Mesothelial cell of epicardium (in vitro differentiated cells): ENCODE measurements around the gene SEMA5A. TPM values are rescaled to one million over a fixed set of nuclear protein-coding genes. Genes with fewer than 3 reads are reported as not detected.

Source experiments
- DNase-seq, 2 experiments: peaks; one replicate each; pipeline ENCODE4 v3.0.0; 2021; ENCODE audit warnings: low spot score in 2 of 2; ENCODE audit not compliant: unreplicated experiment in 2 of 2
- H3K27ac Mint-ChIP-seq: 2 replicates; pipeline ENCODE4 v1.8.0; 2021; ENCODE audit warnings: mixed read lengths
- H3K27me3 Mint-ChIP-seq: 2 replicates; pipeline ENCODE4 v1.8.0; 2021; ENCODE audit warnings: low read depth, mixed read lengths
- H3K36me3 Mint-ChIP-seq: 2 replicates; pipeline ENCODE4 v1.8.0; 2021; ENCODE audit warnings: mixed read lengths
- H3K4me1 Mint-ChIP-seq: 2 replicates; pipeline ENCODE4 v1.8.0; 2021; ENCODE audit warnings: mixed read lengths
- H3K4me3 Mint-ChIP-seq: 2 replicates; pipeline ENCODE4 v1.8.0; 2021; ENCODE audit warnings: mild to moderate bottlenecking, moderate library complexity, mixed read lengths
- H3K9me3 Mint-ChIP-seq: 2 replicates; pipeline ENCODE4 v1.8.0; 2021; ENCODE audit warnings: mixed read lengths
- total RNA-seq: library from RNA; stranded (reverse); gene quantifications from 3 replicates; pipeline ENCODE4 v1.2.1, GENCODE V29; 2021
- TF ChIP-seq, protein P1 (sequence below): fragments of 200-600 bp; sonication (generic); IDR thresholded peaks from one replicate; pipeline ENCODE4 v1.5.0; 2021; ENCODE audit warnings: antibody characterized with exemption; ENCODE audit not compliant: unreplicated experiment

The SEMA5A gene
- total RNA-seq, 1 donor from 2014 or later, result 26.7 TPM

DNA sequence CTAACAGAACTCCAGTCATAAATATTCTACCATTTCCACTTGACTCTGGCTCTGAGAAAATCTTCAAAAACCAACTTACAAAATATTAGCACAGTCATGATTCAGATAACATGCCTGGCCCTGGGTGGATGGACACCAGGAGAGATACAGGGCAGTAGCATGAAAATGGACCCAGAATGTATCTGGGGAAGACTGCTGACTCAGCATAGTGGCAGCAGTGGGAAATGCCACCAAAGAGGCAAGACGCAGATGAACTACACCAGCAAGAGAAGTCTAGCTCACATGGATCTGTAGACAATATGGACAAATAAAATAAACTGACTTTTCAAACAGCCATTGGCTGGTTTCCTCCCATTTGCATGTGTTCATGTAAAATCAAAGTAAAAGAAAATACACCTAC is 359.8 kb downstream of the SEMA5A start:
- Mint-ChIP-seq H3K4me1 (peaks cover 5% of the 10 kb centered on the region), H3K9me3 (no peaks in the 10 kb centered on the region), H3K27ac (no peak overlapping the region), H3K4me3 (no peak overlapping the region), H3K36me3 (peaks cover 4% of the 10 kb centered on the region), H3K27me3 (no peaks in the 10 kb centered on the region)
- DNase-seq, result no peak
- TF ChIP-seq, protein P1, sequence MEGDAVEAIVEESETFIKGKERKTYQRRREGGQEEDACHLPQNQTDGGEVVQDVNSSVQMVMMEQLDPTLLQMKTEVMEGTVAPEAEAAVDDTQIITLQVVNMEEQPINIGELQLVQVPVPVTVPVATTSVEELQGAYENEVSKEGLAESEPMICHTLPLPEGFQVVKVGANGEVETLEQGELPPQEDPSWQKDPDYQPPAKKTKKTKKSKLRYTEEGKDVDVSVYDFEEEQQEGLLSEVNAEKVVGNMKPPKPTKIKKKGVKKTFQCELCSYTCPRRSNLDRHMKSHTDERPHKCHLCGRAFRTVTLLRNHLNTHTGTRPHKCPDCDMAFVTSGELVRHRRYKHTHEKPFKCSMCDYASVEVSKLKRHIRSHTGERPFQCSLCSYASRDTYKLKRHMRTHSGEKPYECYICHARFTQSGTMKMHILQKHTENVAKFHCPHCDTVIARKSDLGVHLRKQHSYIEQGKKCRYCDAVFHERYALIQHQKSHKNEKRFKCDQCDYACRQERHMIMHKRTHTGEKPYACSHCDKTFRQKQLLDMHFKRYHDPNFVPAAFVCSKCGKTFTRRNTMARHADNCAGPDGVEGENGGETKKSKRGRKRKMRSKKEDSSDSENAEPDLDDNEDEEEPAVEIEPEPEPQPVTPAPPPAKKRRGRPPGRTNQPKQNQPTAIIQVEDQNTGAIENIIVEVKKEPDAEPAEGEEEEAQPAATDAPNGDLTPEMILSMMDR, result no peak

DNA sequence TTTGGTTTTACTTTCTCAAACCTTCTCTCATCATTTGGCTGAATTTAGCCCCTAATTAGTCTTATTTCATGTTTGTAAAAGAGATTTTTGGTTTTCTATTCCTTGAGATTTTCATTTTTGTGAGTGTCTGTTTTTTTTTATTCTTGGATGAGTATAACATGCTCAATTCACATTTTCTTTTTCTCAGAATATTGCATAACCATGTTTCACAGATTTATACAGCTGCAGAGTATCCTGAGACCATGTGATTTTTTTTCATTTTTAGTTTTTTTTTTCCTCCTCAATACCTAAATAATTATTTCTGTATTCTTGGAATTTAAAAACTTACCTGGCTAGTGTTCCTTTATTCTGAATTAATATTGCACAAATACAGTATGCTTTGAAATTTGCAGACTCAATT is 361.9 kb downstream of the SEMA5A start:
- Mint-ChIP-seq H3K27ac (no peak overlapping the region), H3K4me1 (peaks cover 5% of the 10 kb centered on the region), H3K9me3 (no peaks in the 10 kb centered on the region), H3K36me3 (peaks cover 4% of the 10 kb centered on the region), H3K4me3 (no peak overlapping the region), H3K27me3 (no peaks in the 10 kb centered on the region)
- no peak for DNase-seq
- TF ChIP-seq, protein P1, result no peak

DNA sequence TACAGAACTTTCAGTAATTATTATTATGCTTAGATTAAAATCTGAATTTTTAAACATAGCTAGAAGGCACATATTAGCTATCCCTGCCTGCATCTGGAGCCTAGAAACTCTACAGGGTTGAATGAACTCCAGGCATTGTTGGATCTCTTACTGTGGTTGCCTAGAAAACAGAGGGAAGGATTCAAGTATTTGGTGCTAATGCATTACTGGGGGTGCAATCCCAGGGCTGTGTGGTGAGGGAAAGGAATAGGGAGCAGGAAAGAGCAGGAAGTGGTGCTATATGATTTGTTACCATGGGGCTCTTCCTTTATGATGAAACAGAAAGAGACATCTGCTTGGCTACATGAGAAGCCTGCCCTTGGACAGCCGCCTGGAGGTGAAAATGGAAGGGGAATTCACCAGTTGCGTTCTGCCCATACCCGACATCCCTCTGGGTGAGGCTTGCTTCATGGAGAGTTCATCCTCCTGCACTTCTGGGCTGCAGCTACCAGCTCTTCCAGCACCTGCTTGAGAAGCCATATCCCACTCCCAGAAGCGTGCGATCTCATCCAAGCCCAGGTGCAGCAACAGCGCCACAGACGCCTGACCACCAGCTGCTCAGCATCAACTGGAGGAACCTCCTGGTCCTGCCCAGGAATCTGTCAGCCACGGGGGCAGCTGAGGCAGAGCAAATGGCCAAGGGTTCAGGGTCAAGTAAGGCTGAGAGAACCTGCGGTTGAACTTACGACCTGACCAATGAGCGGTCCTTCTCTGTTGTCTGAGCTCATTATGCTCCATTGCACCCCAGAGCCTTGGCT is 362.8 kb downstream of the SEMA5A start:
- TF ChIP-seq, protein P1, result no peak
- no peak for DNase-seq
- H3K36me3 Mint-ChIP-seq, result peaks cover 1% of the 10 kb centered on the region
- H3K4me3 Mint-ChIP-seq, result no peak overlapping the region
- no peaks in the 10 kb centered on the region for H3K27me3 Mint-ChIP-seq
- no peaks in the 10 kb centered on the region for H3K9me3 Mint-ChIP-seq
- peaks cover 5% of the 10 kb centered on the region for H3K4me1 Mint-ChIP-seq
- H3K27ac Mint-ChIP-seq, result no peak overlapping the region

DNA sequence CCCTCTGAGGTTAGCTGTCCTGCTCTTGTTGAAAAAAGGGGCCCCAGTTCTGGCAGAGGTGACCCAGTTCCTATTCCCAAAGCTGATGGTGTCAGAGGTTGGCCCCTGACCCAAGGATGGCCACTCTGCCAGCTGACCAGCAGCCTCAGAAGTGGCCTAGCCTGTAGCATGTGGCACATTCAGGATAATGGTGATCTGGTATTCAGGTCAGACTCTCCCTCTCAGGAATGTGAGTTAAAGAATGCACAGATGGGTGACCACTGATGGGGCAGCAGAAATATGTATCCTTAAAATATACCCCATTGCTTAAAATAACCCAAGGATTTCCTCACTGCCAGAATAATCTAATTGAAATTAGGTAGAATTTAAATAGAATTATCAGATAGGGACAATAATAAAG is 369.2 kb downstream of the SEMA5A start:
- DNase-seq, result no peak
- Mint-ChIP-seq H3K9me3 (peaks cover 17% of the 10 kb centered on the region), H3K27ac (no peak overlapping the region), H3K36me3 (peaks cover 10% of the 10 kb centered on the region), H3K4me3 (no peak overlapping the region), H3K27me3 (no peaks in the 10 kb centered on the region), H3K4me1 (no peaks in the 10 kb centered on the region)
- TF ChIP-seq, protein P1, result no peak

DNA sequence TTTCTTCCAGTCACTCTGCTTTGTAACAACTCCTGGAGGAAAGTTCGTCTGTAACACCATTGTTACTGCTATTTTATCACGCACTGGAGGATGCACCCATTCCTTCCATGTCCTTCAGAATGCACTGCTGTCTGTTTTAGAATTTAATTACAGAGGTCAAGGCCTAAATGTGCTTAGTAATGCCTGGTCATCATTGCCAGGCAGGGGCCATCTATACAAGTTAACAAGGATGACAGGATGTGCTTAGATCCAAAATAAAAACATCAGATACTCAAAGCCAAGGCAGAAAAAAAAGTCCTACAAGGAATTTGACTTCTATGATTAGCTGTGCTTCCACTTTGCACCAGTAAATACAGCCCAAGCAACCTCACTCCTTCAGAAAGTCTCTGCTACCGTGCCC is 371.4 kb downstream of the SEMA5A start:
- Mint-ChIP-seq H3K36me3 (peaks cover 10% of the 10 kb centered on the region), H3K27me3 (no peaks in the 10 kb centered on the region), H3K4me3 (no peak overlapping the region), H3K9me3 (peaks cover 17% of the 10 kb centered on the region), H3K27ac (no peak overlapping the region), H3K4me1 (no peaks in the 10 kb centered on the region)
- TF ChIP-seq, protein P1, result no peak
- DNase-seq, result no peak
